HCT116 (cell line): ENCODE measurements around the gene LONRF3. TPM values are rescaled to one million over a fixed set of nuclear protein-coding genes. Genes with fewer than 3 reads are reported as not detected.

Experiments
- ATAC-seq: fragments of 200-7000 bp; cut with Tn5 transposase; 2 replicates; pipeline ENCODE4 v1.9.1; 2020; ENCODE audit warnings: mild to moderate bottlenecking, moderate library complexity
- BruUV-seq: library from RNA; stranded (reverse); fragments of 400-500 nt; replicated peaks from 2 replicates; lab custom pipeline; 2021; lab: Mats Ljungman, UMichigan
- CTCF ChIA-PET: fragments of 300-600 bp; sonication (Branson Sonifier 250); formaldehyde crosslinking; loops from one replicate; lab custom pipeline; 2021; ENCODE audit warnings: antibody characterized with exemption; lab: Charles Lee
- POLR2A ChIA-PET: fragments of 300-600, 350-600 bp; sonication (Branson Sonifier 250); formaldehyde crosslinking; loops from one replicate; lab custom pipeline; 2021; ENCODE audit warnings: antibody characterized with exemption; lab: Charles Lee
- RAD21 ChIA-PET, 2 experiments: fragments of 300-600 bp; sonication (Branson Sonifier 250); formaldehyde crosslinking; loops; one replicate each; lab custom pipeline; 2023; ENCODE audit warnings: low total read pairs in 2 of 2; ENCODE audit not compliant: uncharacterized antibody in 2 of 2, unreplicated experiment in 2 of 2, low non-redundant PET in 1 of 2; lab: Charles Lee
- DNase-seq: peaks from one replicate; pipeline ENCODE4 v3.0.0-alpha.2; 2010; ENCODE audit warnings: low read depth, low spot score
- H2AFZ ChIP-seq: fragments of 200-600 bp; shearing (Covaris generic), sonication (generic); 2 replicates; pipeline ENCODE4 v1.6.1; 2017; ENCODE audit warnings: low read depth, mixed run types, mixed read lengths, antibody characterized with exemption, low read length; ENCODE audit not compliant: poor library complexity, severe bottlenecking
- H3K27ac ChIP-seq: 2 replicates; pipeline ENCODE4 v1.5.1; 2012; ENCODE audit warnings: low read depth, low read length
- H3K27me3 ChIP-seq: fragments of 200-600 bp; sonication (generic); 2 replicates; pipeline ENCODE4 v1.6.1; 2016; ENCODE audit warnings: mixed run types, low read length, mixed read lengths; ENCODE audit not compliant: insufficient read depth
- H3K36me3 ChIP-seq, 2 experiments: fragments of 200-500 bp in 1 of 2; fragments of 200-600 bp in 1 of 2; sonication (Bioruptor generic) in 1 of 2; sonication (generic) in 1 of 2; 2 replicates each; pipeline versions ENCODE4 v1.5.1 to v1.6.1; 2014 to 2016; ENCODE audit warnings: low read length in 2 of 2, inconsistent platforms in 1 of 2, mixed read lengths in 1 of 2, mixed run types in 1 of 2; ENCODE audit not compliant: insufficient read depth in 2 of 2, control insufficient read depth in 1 of 2
- H3K4me1 ChIP-seq, 2 experiments: fragments of 200-600 bp in 1 of 2; sonication (generic) in 1 of 2; 2 replicates each; pipeline versions ENCODE4 v1.5.1 to v1.6.1; 2012 to 2017; ENCODE audit warnings: low read length in 2 of 2, inconsistent platforms in 1 of 2, mild to moderate bottlenecking in 1 of 2, mixed read lengths in 1 of 2, mixed run types in 1 of 2, moderate library complexity in 1 of 2; ENCODE audit not compliant: insufficient read depth in 2 of 2, control insufficient read depth in 1 of 2
- H3K4me2 ChIP-seq: fragments of 200-600 bp; sonication (generic); 2 replicates; pipeline ENCODE4 v1.6.1; 2017; ENCODE audit warnings: mixed run types, low read length, mixed read lengths
- H3K4me3 ChIP-seq, 2 experiments: fragments of 200-600 bp in 1 of 2; sonication (generic) in 1 of 2; replicated peaks in 1 of 2; 2 replicates each; pipeline ENCODE4 v1.5.1; 2011 to 2016; ENCODE audit warnings: low read length in 2 of 2, control low read depth in 1 of 2, low read depth in 1 of 2, mild to moderate bottlenecking in 1 of 2, mixed read lengths in 1 of 2, mixed run types in 1 of 2
- H3K79me2 ChIP-seq: fragments of 200-600 bp; sonication (generic); 2 replicates; pipeline ENCODE4 v1.6.1; 2017; ENCODE audit warnings: mild to moderate bottlenecking, mixed run types, low read length, moderate library complexity, mixed read lengths; ENCODE audit not compliant: insufficient read depth
- H3K9ac ChIP-seq: fragments of 200-600 bp; sonication (generic); 2 replicates; pipeline ENCODE4 v1.6.1; 2016; ENCODE audit warnings: low read length, mixed read lengths
- H3K9me2 ChIP-seq: fragments of 200-600 bp; sonication (generic), shearing (Covaris generic); 2 replicates; pipeline ENCODE4 v1.6.1; 2017; ENCODE audit warnings: mixed run types, mild to moderate bottlenecking, moderate library complexity; ENCODE audit not compliant: insufficient read depth
- H3K9me3 ChIP-seq, 2 experiments: fragments of 200-500 bp in 1 of 2; fragments of 200-600 bp in 1 of 2; sonication (Bioruptor generic) in 1 of 2; sonication (generic) in 1 of 2; 2 replicates each; pipeline ENCODE4 v1.6.1; 2014 to 2017; ENCODE audit warnings: low read length in 2 of 2, mixed read lengths in 2 of 2, inconsistent platforms in 1 of 2, low read depth in 1 of 2, mild to moderate bottlenecking in 1 of 2, mixed run types in 1 of 2, moderate library complexity in 1 of 2; ENCODE audit not compliant: control insufficient read depth in 1 of 2, insufficient read depth in 1 of 2
- H4K20me1 ChIP-seq: fragments of 200-600 bp; sonication (generic), shearing (Covaris generic); 2 replicates; pipeline ENCODE4 v1.6.1; 2017; ENCODE audit warnings: mixed run types, mild to moderate bottlenecking, moderate library complexity; ENCODE audit not compliant: insufficient read depth
- ATF3 ChIP-seq: IDR thresholded peaks from 2 replicates; pipeline ENCODE4 v1.6.1; 2012
- CTCF ChIP-seq, 3 experiments: fragments of 200-600 bp in 1 of 3; sonication (generic) in 1 of 3; IDR thresholded peaks in 2 of 3; conservative IDR thresholded peaks in 1 of 3; 2 replicates each; pipeline ENCODE4 v1.5.1; 2012 to 2017; ENCODE audit warnings: low read depth in 2 of 3, low read length in 2 of 3, antibody characterized with exemption in 1 of 3, borderline replicate concordance in 1 of 3, control low read depth in 1 of 3, mild to moderate bottlenecking in 1 of 3, mixed read lengths in 1 of 3, mixed run types in 1 of 3, moderate library complexity in 1 of 3; ENCODE audit not compliant: insufficient read depth in 1 of 3
- EZH2 ChIP-seq: fragments of 200-600 bp; sonication (generic); IDR thresholded peaks from 2 replicates; pipeline ENCODE4 v1.6.1; 2017; ENCODE audit warnings: antibody characterized with exemption, mixed run types
- FOSL1 ChIP-seq: IDR thresholded peaks from 2 replicates; pipeline ENCODE4 v1.6.1; 2012; ENCODE audit warnings: low read depth
- POLR2A ChIP-seq: IDR thresholded peaks from 2 replicates; pipeline ENCODE4 v1.7.0; 2011; ENCODE audit warnings: borderline replicate concordance; ENCODE audit not compliant: insufficient read depth, insufficient read length; ENCODE audit errors: extremely low read depth
- POLR2AphosphoS5 ChIP-seq: IDR thresholded peaks from 2 replicates; pipeline ENCODE4 v1.6.1; 2011; ENCODE audit warnings: mild to moderate bottlenecking, low read depth, low read length, moderate library complexity
- RAD21 ChIP-seq: IDR thresholded peaks from 2 replicates; pipeline ENCODE4 v1.6.1; 2012; ENCODE audit warnings: low read depth, mild to moderate bottlenecking
- SIN3A ChIP-seq: IDR thresholded peaks from 2 replicates; pipeline ENCODE4 v1.6.1; 2012; ENCODE audit warnings: low read depth
- TCF7L2 ChIP-seq: IDR thresholded peaks from 2 replicates; pipeline ENCODE4 v1.7.0; 2011; ENCODE audit warnings: borderline replicate concordance, inconsistent platforms; ENCODE audit not compliant: insufficient read depth, insufficient read length; ENCODE audit errors: extremely low read depth
- YY1 ChIP-seq: IDR thresholded peaks from 2 replicates; pipeline ENCODE4 v1.6.1; 2011; ENCODE audit warnings: low read length, low read depth, moderate library complexity, mild to moderate bottlenecking; ENCODE audit not compliant: insufficient replicate concordance; ENCODE audit errors: extremely low read depth
- ZBTB33 ChIP-seq: IDR thresholded peaks from 2 replicates; pipeline ENCODE4 v1.6.1; 2011; ENCODE audit warnings: mild to moderate bottlenecking, low read length, moderate library complexity; ENCODE audit not compliant: insufficient replicate concordance; ENCODE audit errors: extremely low read depth
- ZFX ChIP-seq: fragments of 450-650 bp; IDR thresholded peaks from 2 replicates; pipeline ENCODE4 v1.6.1; 2017
- ZNF274 ChIP-seq: fragments of 200-500 bp; sonication (Bioruptor generic); IDR thresholded peaks from 2 replicates; pipeline ENCODE4 v1.6.1; 2014; ENCODE audit warnings: mild to moderate bottlenecking, low read depth, low read length, inconsistent platforms
- intact Hi-C: fragments of 100-400 bp; cut with micrococcal nuclease; formaldehyde crosslinking; loops from 2 replicates; pipeline ENCODE4 v1.10.0; 2022
- total RNA-seq: library from RNA; stranded (reverse); gene quantifications from one replicate; pipeline ENCODE4 v1.2.1, GENCODE V29; 2021; ENCODE audit not compliant: unreplicated experiment

LONRF3 gene
- total RNA-seq, 1 experiment from 2014 or later, result 3.1 TPM

- no peaks in the 10 kb centered on the region for H3K4me1 ChIP-seq
- ChIA-PET RAD21 (no interaction called here), POLR2A (no interaction called here), CTCF (no interaction called here)
- no peak overlapping the region for H3K4me2 ChIP-seq
- DNase-seq (no peak), ATAC-seq (no peak)
- H4K20me1 ChIP-seq, result no peaks in the 10 kb centered on the region
- H3K27ac ChIP-seq, result no peak overlapping the region
- intact Hi-C loops, result no loop called here
- no peaks in the 10 kb centered on the region for H3K9me2 ChIP-seq
- H3K79me2 ChIP-seq, result no peaks in the 10 kb centered on the region
- no peaks in the 10 kb centered on the region for H3K36me3 ChIP-seq
- no peaks in the 10 kb centered on the region for H3K27me3 ChIP-seq
- no peak overlapping the region for H3K4me3 ChIP-seq
- no peak overlapping the region for H2AFZ ChIP-seq
- H3K9me3 ChIP-seq, result no peaks in the 10 kb centered on the region
- no TSS peak for BruUV-seq
- H3K9ac ChIP-seq, result no peak overlapping the region
- TF ChIP-seq TCF7L2, result no peak
- TF ChIP-seq POLR2A, result no peak
- TF ChIP-seq EZH2, result no peak
- no peak for TF ChIP-seq ATF3
- no peak for TF ChIP-seq ZNF274
- TF ChIP-seq POLR2AphosphoS5, result no peak
- no peak for TF ChIP-seq SIN3A
- no peak for TF ChIP-seq RAD21
- no peak for TF ChIP-seq CTCF (IDR thresholded peaks at IDR 0.05 in 2 of 3, conservative IDR thresholded peaks at IDR 0.05 in 1 of 3; ENCODE audit: borderline replicate concordance in 1 of 3, insufficient read depth in 1 of 3, low read depth in 2 of 3, low read length in 2 of 3)
- TF ChIP-seq ZBTB33, result no peak
- no peak for TF ChIP-seq YY1
- no peak for TF ChIP-seq ZFX
- TF ChIP-seq FOSL1, result no peak
Measured at GRCh38 chrX:119055687-119056086, 81.3 kb downstream of the LONRF3 start.
